A673 (cell line): ENCODE measurements around the gene SPC24.

Experiments
- EZH2 ChIP-seq: fragments of 200-600 bp; sonication (generic); IDR thresholded peaks from 2 replicates; pipeline ENCODE4 v1.6.1; 2017; ENCODE audit warnings: borderline replicate concordance, low read depth, mild to moderate bottlenecking, mixed read lengths, antibody characterized with exemption, low read length; ENCODE audit not compliant: poor library complexity, severe bottlenecking
- TF ChIP-seq, protein P1 (sequence below): fragments of 300-800, 200-600 bp; sonication (generic); conservative IDR thresholded peaks from 2 replicates; pipeline ENCODE4 v1.5.1; 2017; ENCODE audit warnings: low read depth, mild to moderate bottlenecking, antibody characterized with exemption, low read length, moderate library complexity, mixed read lengths

DNA sequence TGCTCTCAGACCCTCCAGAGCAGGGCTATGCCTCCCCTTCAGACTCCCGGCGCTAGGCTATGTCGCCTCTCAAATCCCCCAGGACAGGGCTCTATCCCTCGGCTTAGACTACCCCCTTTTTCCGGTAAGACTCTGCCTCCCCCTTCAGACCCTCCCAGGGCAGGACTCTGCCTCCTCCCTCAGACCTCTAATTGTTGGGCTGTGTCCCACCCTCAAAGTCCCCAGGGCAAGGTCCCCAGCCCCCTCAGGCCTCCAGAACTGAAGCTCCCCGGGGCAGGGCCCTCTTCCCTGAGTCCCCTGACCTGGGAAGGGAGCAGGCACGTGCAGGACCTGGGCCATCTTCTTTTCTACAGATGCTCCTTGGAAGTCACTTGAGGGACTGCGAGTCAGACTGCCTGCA lies 38.6 kb upstream of the SPC24 start:
- TF ChIP-seq, protein P1, sequence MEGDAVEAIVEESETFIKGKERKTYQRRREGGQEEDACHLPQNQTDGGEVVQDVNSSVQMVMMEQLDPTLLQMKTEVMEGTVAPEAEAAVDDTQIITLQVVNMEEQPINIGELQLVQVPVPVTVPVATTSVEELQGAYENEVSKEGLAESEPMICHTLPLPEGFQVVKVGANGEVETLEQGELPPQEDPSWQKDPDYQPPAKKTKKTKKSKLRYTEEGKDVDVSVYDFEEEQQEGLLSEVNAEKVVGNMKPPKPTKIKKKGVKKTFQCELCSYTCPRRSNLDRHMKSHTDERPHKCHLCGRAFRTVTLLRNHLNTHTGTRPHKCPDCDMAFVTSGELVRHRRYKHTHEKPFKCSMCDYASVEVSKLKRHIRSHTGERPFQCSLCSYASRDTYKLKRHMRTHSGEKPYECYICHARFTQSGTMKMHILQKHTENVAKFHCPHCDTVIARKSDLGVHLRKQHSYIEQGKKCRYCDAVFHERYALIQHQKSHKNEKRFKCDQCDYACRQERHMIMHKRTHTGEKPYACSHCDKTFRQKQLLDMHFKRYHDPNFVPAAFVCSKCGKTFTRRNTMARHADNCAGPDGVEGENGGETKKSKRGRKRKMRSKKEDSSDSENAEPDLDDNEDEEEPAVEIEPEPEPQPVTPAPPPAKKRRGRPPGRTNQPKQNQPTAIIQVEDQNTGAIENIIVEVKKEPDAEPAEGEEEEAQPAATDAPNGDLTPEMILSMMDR, result no peak
- TF ChIP-seq EZH2, result no peak
